Measurements from ENCODE around the gene KCTD16.

KCTD16 gene

DNA sequence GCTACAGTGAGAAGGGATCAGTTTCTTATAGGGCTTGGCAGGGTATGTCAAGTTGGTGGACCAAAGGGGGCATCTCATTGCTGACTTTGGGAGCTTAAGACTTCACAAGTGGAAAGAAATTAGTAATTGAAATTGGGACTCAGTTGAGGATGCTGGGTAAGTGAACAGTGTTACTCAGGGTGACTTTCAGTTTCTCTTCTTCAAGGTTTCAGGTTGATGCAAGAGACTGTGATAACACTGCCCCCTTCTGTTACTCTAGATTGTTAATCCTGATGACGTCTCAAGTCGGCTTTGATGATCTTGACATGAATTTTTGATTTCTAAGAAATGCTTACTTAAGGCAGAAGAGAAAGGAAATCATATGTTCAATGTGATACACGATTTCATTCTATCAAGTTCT, 21.3 kb downstream of the KCTD16 start:
- no peak for DNase-seq (ENCODE audit: extremely low read depth, low read depth)
- no peak overlapping the region for H3K4me3 ChIP-seq (replicated peaks; ENCODE audit: low read depth, low read length)
- TF ChIP-seq, protein P1, sequence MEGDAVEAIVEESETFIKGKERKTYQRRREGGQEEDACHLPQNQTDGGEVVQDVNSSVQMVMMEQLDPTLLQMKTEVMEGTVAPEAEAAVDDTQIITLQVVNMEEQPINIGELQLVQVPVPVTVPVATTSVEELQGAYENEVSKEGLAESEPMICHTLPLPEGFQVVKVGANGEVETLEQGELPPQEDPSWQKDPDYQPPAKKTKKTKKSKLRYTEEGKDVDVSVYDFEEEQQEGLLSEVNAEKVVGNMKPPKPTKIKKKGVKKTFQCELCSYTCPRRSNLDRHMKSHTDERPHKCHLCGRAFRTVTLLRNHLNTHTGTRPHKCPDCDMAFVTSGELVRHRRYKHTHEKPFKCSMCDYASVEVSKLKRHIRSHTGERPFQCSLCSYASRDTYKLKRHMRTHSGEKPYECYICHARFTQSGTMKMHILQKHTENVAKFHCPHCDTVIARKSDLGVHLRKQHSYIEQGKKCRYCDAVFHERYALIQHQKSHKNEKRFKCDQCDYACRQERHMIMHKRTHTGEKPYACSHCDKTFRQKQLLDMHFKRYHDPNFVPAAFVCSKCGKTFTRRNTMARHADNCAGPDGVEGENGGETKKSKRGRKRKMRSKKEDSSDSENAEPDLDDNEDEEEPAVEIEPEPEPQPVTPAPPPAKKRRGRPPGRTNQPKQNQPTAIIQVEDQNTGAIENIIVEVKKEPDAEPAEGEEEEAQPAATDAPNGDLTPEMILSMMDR (IDR thresholded peaks at IDR 0.05; ENCODE audit: low read depth, low read length, missing control alignments), result peak; percentile 32

DNA sequence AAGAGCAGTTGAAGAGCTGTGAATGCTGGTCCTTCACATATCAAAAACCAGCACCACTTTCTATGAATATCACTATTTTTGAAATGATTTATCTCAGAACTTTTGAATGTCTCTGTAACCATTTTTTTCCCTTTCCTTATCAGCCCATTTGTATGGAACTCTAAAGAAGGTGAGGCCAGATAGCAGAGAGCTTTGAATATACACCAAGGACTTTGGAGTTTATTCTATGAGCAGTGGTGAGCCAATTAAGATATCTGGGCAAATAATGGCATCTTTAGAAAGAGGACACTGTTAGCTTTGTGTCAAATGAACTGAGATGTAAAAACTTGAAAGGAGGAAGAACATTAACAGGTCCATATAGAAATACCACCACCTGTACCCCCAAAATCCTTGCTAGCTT, 22.0 kb downstream of the KCTD16 start:
- DNase-seq (ENCODE audit: extremely low read depth, low read depth), result no peak
- no peak overlapping the region for H3K4me3 ChIP-seq (replicated peaks; ENCODE audit: low read depth, low read length)
- TF ChIP-seq, protein P1 (IDR thresholded peaks at IDR 0.05; ENCODE audit: low read depth, low read length, missing control alignments), result no peak

DNA sequence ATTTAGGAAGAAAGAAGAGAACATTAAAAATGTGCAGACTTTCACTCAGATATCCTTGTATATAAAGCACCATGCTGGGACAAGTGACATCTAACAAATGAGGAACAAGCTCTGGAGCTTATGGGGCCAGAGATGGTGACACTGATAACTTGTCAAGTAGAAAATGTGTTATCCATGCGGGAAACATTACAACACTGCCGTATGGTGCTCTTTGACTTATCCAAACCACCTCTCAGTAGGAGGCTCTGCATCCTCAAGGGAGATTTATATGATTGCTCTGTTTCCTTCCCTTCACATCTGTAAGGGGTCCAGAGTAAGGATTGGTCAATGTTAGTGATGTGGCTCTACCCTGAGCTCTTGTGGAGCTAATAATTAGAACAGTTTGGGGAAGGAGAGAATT, 23.5 kb downstream of the KCTD16 start:
- TF ChIP-seq, protein P1 (IDR thresholded peaks at IDR 0.05; ENCODE audit: low read depth, low read length, missing control alignments), result no peak
- H3K4me3 ChIP-seq (replicated peaks; ENCODE audit: low read depth, low read length), result no peak overlapping the region
- no peak for DNase-seq (ENCODE audit: extremely low read depth, low read depth)

DNA sequence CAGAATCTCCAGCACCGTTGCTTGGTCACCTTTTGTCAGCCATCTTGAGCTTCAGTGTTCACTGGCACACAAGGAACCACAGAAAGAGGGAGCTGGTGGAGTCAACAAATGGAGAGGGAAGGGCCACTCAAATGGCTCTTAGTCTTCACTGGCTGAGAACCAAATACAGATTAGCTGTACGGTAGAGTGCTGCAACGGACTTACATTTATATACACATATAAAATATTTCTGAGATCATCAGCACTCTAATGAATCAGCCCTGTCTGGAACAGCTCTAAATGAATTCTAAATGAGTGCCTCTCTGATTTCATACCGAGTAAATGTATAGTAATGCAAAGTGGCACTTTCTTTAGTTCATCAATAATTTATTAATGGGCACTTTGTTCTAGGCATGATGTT, 24.8 kb downstream of the KCTD16 start:
- H3K4me3 ChIP-seq (replicated peaks; ENCODE audit: low read depth, low read length), result no peak overlapping the region
- no peak for DNase-seq (ENCODE audit: extremely low read depth, low read depth)
- TF ChIP-seq, protein P1 (IDR thresholded peaks at IDR 0.05; ENCODE audit: low read depth, low read length, missing control alignments), result no peak

DNA sequence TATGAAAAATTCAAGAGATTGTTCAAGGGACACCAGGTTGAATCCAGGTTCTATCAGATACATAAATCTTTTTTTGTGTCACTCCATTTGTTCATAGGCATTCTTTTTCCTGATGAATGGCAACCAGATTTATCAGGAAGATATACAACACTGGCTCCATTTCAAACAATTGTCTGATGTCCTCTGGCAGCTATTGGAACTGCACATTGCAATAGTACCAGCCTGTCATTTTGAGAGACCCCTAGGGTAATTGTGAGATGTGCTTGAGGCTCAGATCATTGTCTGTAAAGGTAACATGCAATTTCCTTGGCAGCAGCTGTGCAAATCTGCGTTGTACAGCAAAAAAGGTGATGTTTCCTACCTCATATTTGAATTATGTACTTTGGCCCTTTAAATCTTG, 25.9 kb downstream of the KCTD16 start:
- no peak overlapping the region for H3K4me3 ChIP-seq (replicated peaks; ENCODE audit: low read depth, low read length)
- no peak for DNase-seq (ENCODE audit: extremely low read depth, low read depth)
- TF ChIP-seq, protein P1 (IDR thresholded peaks at IDR 0.05; ENCODE audit: low read depth, low read length, missing control alignments), result no peak

DNA sequence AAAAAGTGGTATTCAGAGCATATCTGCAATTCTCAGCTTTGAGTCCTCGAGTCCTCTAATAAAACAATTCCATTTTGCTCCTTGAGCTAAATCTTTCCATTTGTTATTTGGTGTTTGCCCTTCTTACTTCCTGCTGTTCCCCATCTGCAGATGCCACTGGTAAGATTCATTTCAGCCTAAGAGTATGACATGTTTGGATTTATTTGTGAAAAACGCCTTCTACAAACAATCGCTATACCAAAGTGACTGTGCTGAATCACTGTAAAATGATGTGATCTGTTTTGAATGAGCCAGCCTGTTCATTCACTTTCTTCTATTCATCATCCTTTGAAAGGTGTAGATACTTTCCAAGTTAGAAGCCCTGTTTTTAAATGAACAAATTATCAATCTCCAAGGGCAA, 27.7 kb downstream of the KCTD16 start:
- no peak for DNase-seq (ENCODE audit: extremely low read depth, low read depth)
- TF ChIP-seq, protein P1 (IDR thresholded peaks at IDR 0.05; ENCODE audit: low read depth, low read length, missing control alignments), result no peak

DNA sequence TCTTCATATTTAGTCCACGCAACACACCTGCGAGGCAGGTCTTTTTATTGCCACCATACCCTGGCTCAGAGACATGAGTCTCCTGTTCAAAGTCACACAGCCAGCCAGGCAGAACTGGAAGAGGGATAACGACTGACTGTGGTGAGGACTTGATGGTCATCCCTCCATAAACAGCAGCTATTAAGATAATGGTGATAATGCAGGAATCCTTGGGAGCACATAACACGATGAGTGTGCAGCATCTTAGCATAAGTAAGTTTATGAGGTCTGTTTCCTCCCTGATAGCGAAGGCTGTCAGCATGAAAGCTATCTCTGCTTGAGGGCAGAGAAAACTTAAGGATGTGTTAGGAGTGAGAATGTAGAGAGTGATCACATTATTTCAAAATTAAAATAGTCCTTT, 30.9 kb downstream of the KCTD16 start:
- TF ChIP-seq, protein P1 (IDR thresholded peaks at IDR 0.05; ENCODE audit: low read depth, low read length, missing control alignments), result no peak
- no peak overlapping the region for H3K4me3 ChIP-seq (replicated peaks; ENCODE audit: low read depth, low read length)
- DNase-seq (ENCODE audit: extremely low read depth, low read depth), result no peak

More for the DNA sequence above, 27.7 kb downstream of the KCTD16 start:
- no peak overlapping the region for H3K4me3 ChIP-seq (replicated peaks; ENCODE audit: low read depth, low read length)
